Jurkat, Clone E6-1 (cell line): ENCODE data around the gene GINS2.

Source experiments
- DNase-seq: peaks from one replicate; pipeline ENCODE4 v3.0.0-alpha.2; 2011; ENCODE audit warnings: low read depth, low spot score
- H3K4me3 ChIP-seq: 2 replicates; pipeline ENCODE4 v1.5.1; 2011; ENCODE audit warnings: mild to moderate bottlenecking, low read length, control low read depth, moderate library complexity

The GINS2 gene

GRCh38 chr16:85674828-85675227, 13.9 kb downstream of the GINS2 start:
- DNase-seq, result no peak
- H3K4me3 ChIP-seq, result no peak overlapping the region

- H3K4me3 ChIP-seq, result no peak overlapping the region
- DNase-seq, result no peak
Observed at GRCh38 chr16:85674418-85674755, 14.4 kb downstream of the GINS2 start.

GRCh38 chr16:85673529-85674417, 15.0 kb downstream of the GINS2 start:
- no peak for DNase-seq
- H3K4me3 ChIP-seq, result no peak overlapping the region

GRCh38 chr16:85670840-85671239, 17.9 kb downstream of the GINS2 start:
- DNase-seq, result no peak
- no peak overlapping the region for H3K4me3 ChIP-seq

- no peak for DNase-seq
- no peak overlapping the region for H3K4me3 ChIP-seq
Observed at GRCh38 chr16:85668676-85669424, 19.9 kb downstream of the GINS2 start.

- no peak for DNase-seq
Observed at GRCh38 chr16:85667841-85668413, 20.8 kb downstream of the GINS2 start.

GRCh38 chr16:85667261-85667660, 21.5 kb downstream of the GINS2 start:
- DNase-seq, result no peak

More at GRCh38 chr16:85667841-85668413, 20.8 kb downstream of the GINS2 start:
- H3K4me3 ChIP-seq, result no peak overlapping the region

GRCh38 chr16:85665929-85666328, 22.8 kb downstream of the GINS2 start:
- H3K4me3 ChIP-seq, result no peak overlapping the region
- no peak for DNase-seq

More at GRCh38 chr16:85667261-85667660, 21.5 kb downstream of the GINS2 start:
- H3K4me3 ChIP-seq, result no peak overlapping the region

GRCh38 chr16:85665373-85665740, 23.4 kb downstream of the GINS2 start:
- H3K4me3 ChIP-seq, result no peak overlapping the region
- no peak for DNase-seq

- DNase-seq, result no peak
- no peak overlapping the region for H3K4me3 ChIP-seq
Observed at GRCh38 chr16:85664580-85665372, 24.0 kb downstream of the GINS2 start.

- no peak overlapping the region for H3K4me3 ChIP-seq
- no peak for DNase-seq
Observed at GRCh38 chr16:85663891-85664321, 24.8 kb downstream of the GINS2 start.

- H3K4me3 ChIP-seq, result no peak overlapping the region
- no peak for DNase-seq
Observed at GRCh38 chr16:85662976-85663830, 25.6 kb downstream of the GINS2 start.

GRCh38 chr16:85662482-85662812, 26.3 kb downstream of the GINS2 start:
- no peak for DNase-seq

GRCh38 chr16:85661740-85662481, 26.8 kb downstream of the GINS2 start:
- no peak overlapping the region for H3K4me3 ChIP-seq
- no peak for DNase-seq

More at GRCh38 chr16:85662482-85662812, 26.3 kb downstream of the GINS2 start:
- no peak overlapping the region for H3K4me3 ChIP-seq

- no peak overlapping the region for H3K4me3 ChIP-seq
- DNase-seq, result no peak
Observed at GRCh38 chr16:85660843-85661739, 27.7 kb downstream of the GINS2 start.

- H3K4me3 ChIP-seq, result no peak overlapping the region
- DNase-seq, result peak; percentile 20
Observed at GRCh38 chr16:85659805-85660511, 28.8 kb downstream of the GINS2 start.
